ENCODE measurements around the gene VEGFC.

DNA sequence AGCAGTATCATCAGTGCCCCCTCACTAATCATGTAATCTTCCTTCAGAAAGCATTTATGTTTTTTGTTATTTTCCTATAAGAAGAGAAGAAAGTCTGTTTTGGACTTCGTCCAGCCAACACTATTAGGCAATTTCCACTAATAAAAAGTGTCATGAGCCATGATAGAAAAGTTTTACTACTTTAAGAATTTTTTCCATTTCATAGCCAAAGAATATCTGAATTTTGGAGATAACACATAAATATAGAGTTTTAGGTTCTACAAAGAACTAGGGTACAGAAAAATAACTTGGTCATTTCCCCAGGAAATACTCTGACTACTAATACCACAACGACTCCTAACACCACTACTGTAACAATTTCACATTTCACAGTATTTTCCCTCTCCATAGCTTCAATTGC is 41.8 kb upstream of the VEGFC start:
- TF ChIP-seq, protein P1, sequence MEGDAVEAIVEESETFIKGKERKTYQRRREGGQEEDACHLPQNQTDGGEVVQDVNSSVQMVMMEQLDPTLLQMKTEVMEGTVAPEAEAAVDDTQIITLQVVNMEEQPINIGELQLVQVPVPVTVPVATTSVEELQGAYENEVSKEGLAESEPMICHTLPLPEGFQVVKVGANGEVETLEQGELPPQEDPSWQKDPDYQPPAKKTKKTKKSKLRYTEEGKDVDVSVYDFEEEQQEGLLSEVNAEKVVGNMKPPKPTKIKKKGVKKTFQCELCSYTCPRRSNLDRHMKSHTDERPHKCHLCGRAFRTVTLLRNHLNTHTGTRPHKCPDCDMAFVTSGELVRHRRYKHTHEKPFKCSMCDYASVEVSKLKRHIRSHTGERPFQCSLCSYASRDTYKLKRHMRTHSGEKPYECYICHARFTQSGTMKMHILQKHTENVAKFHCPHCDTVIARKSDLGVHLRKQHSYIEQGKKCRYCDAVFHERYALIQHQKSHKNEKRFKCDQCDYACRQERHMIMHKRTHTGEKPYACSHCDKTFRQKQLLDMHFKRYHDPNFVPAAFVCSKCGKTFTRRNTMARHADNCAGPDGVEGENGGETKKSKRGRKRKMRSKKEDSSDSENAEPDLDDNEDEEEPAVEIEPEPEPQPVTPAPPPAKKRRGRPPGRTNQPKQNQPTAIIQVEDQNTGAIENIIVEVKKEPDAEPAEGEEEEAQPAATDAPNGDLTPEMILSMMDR (IDR thresholded peaks at IDR 0.05): no peak
- TF ChIP-seq EZH2 (IDR thresholded peaks at IDR 0.05; ENCODE audit: borderline replicate concordance, insufficient read depth, low read depth, low read length, poor library complexity, severe bottlenecking): no peak

Data from B cell (primary cell).